HL-60/S4 treated with phorbol 12-myristate 13-acetate at 8.2 ng/mL for 4 days and 3 days (cell line): ENCODE results near the gene CDK2.

Experiments
- in situ Hi-C: fragments of 300-500 bp; cut with MboI; formaldehyde crosslinking; loops from 2 replicates; pipeline ENCODE4 v1.15.0; 2022; ENCODE audit warnings: low sequenced_read_pairs

CDK2 gene

DNA sequence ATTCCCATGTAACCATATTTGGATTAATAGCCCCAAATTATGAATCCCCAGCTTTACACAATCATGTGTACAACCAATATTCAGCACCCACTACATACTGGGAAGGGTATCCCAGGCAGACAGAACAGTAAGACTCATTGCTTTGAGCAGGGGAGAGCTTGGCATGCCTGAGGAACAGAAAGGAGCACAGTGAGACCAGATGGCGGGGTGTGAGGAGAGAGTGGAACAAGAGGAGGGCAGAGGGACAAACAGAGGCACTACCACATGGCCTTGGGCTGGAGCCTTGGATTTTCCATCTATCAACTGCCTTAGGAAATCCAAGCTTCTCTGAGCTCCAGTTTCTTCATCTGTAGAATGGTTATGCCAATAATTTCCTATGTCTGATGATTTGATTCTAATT lies 31.9 kb upstream of the CDK2 start:
- in situ Hi-C loops, result loop anchor here (25.0 kb wide), 1 partner anchor 197 kb away; the partner anchor contains the start of genes CD63 and GDF11

- in situ Hi-C loops, result loop anchor here (25.0 kb wide), 1 partner anchor 198 kb away; the partner anchor contains the start of genes CD63 and GDF11
These were observed 30.9 kb upstream of the CDK2 start for GRCh38 chr12:55935738-55936151.

DNA sequence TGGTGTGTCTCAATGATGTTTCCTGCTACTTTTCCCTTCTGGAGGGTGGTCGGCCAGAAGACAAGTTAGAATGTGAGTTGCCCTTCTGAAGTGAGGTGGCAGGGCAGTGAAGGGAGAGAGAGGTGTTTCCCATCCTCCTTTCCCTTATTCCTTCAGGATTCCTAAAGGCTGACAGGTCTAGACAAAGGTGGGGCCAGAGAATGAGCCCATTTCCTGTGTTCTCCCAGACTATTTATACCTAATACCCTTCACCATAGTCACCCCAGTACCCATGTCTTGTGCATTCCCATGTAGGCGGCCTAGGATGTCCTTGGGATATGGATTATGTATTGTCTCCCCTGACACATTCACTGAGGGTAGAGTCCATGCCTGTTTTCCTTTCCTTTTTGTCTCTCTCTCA lies 28.6 kb upstream of the CDK2 start:
- in situ Hi-C loops, result loop anchor here (25.0 kb wide), 1 partner anchor 201 kb away; the partner anchor contains the start of genes CD63 and GDF11

DNA sequence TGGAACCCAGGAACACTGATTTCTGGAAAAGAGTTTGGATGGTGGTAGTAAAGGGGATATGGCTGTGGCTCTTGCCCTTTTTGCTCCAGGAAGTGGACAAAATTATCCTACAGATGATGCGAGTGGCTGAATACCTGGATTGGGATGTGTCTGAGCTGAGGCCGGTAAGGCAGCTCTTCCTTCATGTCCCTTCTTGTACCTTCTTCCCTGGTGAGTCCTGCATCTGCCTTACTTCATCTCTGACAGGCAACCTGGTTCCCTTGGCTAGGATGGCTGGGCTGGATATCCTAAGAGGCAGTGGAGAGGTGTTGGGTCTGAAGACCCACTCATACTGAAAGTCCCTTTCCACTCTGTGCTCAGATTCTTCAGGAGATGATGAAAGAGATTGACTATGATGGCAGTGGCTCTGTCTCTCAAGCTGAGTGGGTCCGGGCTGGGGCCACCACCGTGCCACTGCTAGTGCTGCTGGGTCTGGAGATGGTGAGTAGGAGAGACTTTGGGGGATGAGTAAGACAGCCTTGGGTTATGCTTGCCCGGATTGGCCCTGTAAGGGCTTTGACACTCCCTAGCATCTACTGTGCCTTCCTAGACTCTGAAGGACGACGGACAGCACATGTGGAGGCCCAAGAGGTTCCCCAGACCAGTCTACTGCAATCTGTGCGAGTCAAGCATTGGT lies 27.7 kb upstream of the CDK2 start:
- in situ Hi-C loops, result loop anchor here (25.0 kb wide), 1 partner anchor 202 kb away; the partner anchor contains the start of genes CD63 and GDF11

- in situ Hi-C loops, result loop anchor here (25.0 kb wide), 1 partner anchor 203 kb away; the partner anchor contains the start of genes CD63 and GDF11
These were observed 26.4 kb upstream of the CDK2 start for GRCh38 chr12:55940065-55940732.

GRCh38 chr12:55942055-55942454 lies 24.6 kb upstream of the CDK2 start:
- in situ Hi-C loops, result loop anchor here (25.0 kb wide), 1 partner anchor 205 kb away; the partner anchor contains the start of genes CD63 and GDF11

DNA sequence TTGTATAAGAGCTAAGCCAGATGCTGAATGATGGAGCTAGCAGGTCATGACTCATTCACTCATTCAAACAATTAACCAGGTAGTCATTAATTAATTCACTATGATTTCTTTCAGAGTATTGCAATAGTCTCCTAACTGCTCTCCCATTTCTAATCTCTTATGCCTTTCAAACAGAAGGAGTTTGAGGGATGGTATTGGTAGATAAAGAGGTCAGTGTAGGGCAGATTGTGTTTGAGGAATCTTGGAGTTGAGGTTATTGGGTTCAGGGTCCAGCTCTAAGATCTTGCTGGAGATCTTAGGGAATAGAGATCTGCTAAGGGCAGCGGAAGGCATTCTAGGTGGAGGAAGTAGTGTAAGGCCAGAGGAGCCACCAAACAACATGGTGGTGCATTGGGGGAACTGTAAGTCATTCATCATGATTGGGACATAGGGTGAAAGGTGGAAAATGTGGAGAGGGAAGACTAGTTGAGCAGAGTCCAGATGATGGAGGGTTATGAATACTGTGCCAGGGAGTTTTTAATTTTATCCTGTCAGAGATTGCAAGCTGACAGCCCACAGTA lies 24.0 kb upstream of the CDK2 start:
- in situ Hi-C loops, result loop anchor here (25.0 kb wide), 1 partner anchor 205 kb away; the partner anchor contains the start of genes CD63 and GDF11

DNA sequence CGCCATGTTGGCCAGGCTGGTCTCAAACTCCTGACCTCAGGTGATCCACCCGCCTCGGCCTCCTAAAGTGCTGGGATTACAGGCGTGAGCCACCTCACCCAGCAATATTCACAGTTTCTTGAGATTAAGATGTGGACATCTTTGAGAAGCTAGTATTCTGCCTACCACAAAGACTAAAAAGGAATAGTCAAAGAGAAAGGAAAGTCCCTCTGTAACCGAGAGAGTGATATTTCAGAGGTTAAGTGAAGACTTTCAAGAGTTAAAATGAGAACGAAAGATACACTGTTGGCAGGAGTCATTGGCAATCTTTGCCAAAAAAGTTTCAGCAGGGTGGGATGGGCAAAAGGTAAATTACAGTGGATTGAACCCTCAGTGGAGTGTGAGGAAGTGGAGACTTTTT lies 20.1 kb upstream of the CDK2 start:
- in situ Hi-C loops, result loop anchor here (25.0 kb wide), 1 partner anchor 209 kb away; the partner anchor contains the start of genes CD63 and GDF11

- in situ Hi-C loops, result no loop called here
These were observed 11.3 kb upstream of the CDK2 start for GRCh38 chr12:55955344-55955743.

DNA sequence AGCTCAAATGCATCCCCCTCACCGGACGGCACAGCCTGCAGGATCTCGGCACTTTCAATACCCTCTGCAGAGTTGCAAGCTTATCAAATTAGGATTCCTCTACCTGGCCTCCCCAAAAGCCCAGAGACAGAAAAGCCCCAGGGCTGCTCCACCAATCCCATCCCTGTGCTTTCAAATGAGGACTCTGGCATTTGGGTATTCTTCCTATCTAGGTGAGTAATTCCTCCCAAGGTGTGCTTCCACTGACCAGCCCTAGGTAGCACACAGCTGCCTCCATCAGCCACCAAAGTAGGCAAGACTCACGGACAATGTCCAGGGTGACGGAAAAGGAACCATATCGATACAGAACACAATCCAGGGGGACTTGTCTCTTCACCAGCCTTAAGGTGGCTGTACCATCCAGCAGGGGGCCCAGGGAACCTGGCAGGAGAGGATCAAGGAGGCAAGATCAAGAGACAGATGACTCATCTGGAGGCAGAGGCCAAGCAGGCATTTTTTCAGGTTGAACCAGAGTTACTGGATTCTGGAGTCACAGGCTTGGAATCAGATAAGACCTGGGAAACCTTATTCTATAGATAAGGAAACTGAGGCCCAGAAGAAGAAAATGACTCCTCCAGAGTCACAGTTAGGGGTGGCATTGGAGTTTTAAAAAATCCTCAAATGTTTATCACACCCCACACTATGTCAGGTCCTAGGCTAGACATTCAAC lies 10.7 kb upstream of the CDK2 start:
- in situ Hi-C loops, result no loop called here

- in situ Hi-C loops, result no loop called here
These were observed 9.3 kb upstream of the CDK2 start for GRCh38 chr12:55957106-55957859.

DNA sequence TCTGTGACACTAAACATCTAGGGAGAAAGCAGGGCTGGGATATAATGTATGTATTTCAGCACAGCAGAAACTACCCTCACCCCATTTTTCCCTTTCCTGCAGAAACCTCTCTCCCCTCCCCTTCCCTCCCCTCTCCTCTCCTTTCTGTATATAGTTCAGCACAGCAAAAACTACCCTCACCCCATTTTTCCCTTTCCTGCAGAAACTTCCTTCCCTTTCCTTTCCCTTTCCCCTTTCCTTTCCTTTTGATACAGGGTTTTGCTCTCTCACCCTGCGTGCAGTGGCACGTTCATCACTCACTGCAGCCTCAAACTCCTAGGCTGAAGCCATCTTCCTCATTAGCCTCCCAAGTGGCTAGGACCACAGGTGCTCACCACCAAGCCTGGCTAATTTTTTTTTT lies 2.9 kb upstream of the CDK2 start:
- in situ Hi-C loops, result no loop called here

GRCh38 chr12:55965240-55965639 lies 1.4 kb upstream of the CDK2 start:
- in situ Hi-C loops, result no loop called here

DNA sequence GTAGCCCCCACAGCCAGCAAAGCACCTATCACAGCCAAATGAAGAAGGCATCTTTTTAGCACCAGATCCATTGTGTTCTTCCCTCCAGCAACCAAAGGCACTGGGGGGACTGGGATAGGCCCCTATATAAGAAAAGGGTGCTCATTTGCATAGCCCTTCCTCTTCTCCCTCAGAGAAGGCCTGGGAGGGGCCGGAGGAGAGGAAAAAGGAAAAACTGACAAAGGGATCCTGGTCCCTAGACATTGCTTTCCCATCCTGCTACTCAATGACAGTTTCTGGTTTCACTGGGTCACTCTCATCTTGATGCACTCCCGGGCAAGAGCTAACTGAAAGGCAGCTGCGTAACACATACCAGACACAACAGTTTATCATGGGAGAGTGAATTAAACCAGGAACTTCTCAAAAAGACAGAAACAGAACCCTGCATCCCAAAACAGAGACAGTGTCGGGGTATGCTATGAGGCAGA lies 656 bp upstream of the CDK2 start, which contains the start of gene PMEL:
PMEL (minus strand) TSS at position 102 of the 467 bp plus-strand sequence; CDS start at position 71, 31 bp downstream.
- in situ Hi-C loops, result no loop called here

DNA sequence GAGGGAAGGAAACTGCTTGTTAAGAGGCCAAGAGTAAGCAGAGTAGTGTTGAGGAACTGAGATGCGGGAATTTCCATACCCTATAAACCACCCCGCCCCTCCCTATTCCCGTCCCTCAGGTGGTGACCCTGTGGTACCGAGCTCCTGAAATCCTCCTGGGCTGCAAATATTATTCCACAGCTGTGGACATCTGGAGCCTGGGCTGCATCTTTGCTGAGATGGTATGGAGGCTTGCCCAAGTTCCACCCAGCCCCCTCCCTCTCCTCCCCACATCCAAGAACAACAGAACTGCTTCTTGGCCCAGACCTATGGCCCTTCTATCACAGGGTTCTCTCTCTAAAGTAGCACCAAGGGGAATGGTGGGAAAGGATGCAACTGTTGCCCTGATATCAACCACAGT lies 2.7 kb downstream of the CDK2 start:
- in situ Hi-C loops, result no loop called here

DNA sequence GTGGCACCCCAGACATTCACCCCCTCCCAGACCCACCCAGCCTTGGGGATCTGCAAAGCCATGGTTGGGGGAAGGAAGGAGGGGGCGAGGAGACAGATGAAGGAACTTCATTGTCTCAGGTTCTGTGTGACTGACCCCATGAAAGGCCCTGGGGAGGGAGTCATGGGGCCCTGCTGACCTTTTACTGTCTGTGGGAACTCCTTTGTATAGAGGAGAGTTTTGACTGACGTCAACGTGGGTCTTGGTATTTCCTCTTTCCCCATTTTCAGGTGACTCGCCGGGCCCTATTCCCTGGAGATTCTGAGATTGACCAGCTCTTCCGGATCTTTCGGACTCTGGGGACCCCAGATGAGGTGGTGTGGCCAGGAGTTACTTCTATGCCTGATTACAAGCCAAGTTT lies 4.1 kb downstream of the CDK2 start:
- in situ Hi-C loops, result no loop called here

GRCh38 chr12:55972042-55972441 lies 5.4 kb downstream of the CDK2 start:
- in situ Hi-C loops, result no loop called here

- in situ Hi-C loops, result no loop called here
These were observed 5.8 kb downstream of the CDK2 start for GRCh38 chr12:55972456-55972855.

- in situ Hi-C loops, result no loop called here
These were observed 6.4 kb downstream of the CDK2 start for GRCh38 chr12:55972911-55973598.
